Tibial artery (tissue), 4 donors: ENCODE results near the gene LCLAT1.

Source experiments
- DNase-seq, 2 donors: peaks; one replicate each; pipeline ENCODE4 v3.0.0-alpha.2; 2019
- H3K27ac ChIP-seq, 2 donors: fragments of 200-600 bp; sonication (generic) in 1 of 2; 1 replicate in 1 of 2; 2 replicates in 1 of 2; pipeline ENCODE4 v1.5.1; 2018 to 2019; ENCODE audit warnings: mild to moderate bottlenecking in 1 of 2
- H3K27me3 ChIP-seq, 2 donors: fragments of 200-600 bp; sonication (generic) in 1 of 2; one replicate each; pipeline versions ENCODE4 v1.5.1 to v1.6.0; 2016 to 2019
- H3K36me3 ChIP-seq, 3 donors: fragments of 200-600 bp; sonication (generic) in 2 of 3; one replicate each; pipeline ENCODE4 v1.5.1; 2016 to 2019; ENCODE audit warnings: mild to moderate bottlenecking in 2 of 3
- H3K4me1 ChIP-seq, 4 donors: fragments of 200-600 bp; sonication (generic) in 2 of 4; 1 replicate in 3 of 4; 2 replicates in 1 of 4; pipeline ENCODE4 v1.5.1; 2016 to 2019
- H3K4me3 ChIP-seq, 2 donors: fragments of 200-600 bp; sonication (generic) in 1 of 2; 1 replicate in 1 of 2; 2 replicates in 1 of 2; pipeline ENCODE4 v1.5.1; 2018 to 2019; ENCODE audit warnings: mild to moderate bottlenecking in 2 of 2
- H3K9me3 ChIP-seq, 3 donors: fragments of 200-600 bp; sonication (generic) in 1 of 3; one replicate each; pipeline ENCODE4 v1.5.1; 2016 to 2019
- CTCF ChIP-seq, 2 experiments: fragments of 200-600 bp in 1 of 2; fragments of 450-650 bp in 1 of 2; IDR thresholded peaks; one replicate each; pipeline ENCODE4 v1.5.1; 2017 to 2019; ENCODE audit warnings: antibody characterized with exemption in 2 of 2, mild to moderate bottlenecking in 1 of 2, moderate library complexity in 1 of 2
- intact Hi-C: fragments of 100-400 bp; cut with DNase I; formaldehyde crosslinking; loops from one replicate; pipeline ENCODE4 v1.15.0; 2023; ENCODE audit warnings: low total_unique reads

LCLAT1 gene

GRCh38 chr2:30681022-30681421 is 234.0 kb downstream of the LCLAT1 start:
- Histone ChIP-seq H3K36me3 (no peaks in the 10 kb centered on the region), H3K4me3 (no peak overlapping the region), H3K9me3 (no peaks in the 10 kb centered on the region), H3K4me1 (peaks cover 0 to 5% (median 2%) of the 10 kb centered on the region in 4 donors), H3K27ac (no peak overlapping the region), H3K27me3 (no peaks in the 10 kb centered on the region)
- no peak for TF ChIP-seq CTCF (IDR thresholded peaks at IDR 0.05)
- DNase-seq: no peak
- intact Hi-C loops: loop anchor here (10.0 kb wide), 1 partner anchor 176 kb away; no protein-coding TSS in a partner anchor

- Histone ChIP-seq H3K9me3 (no peaks in the 10 kb centered on the region), H3K36me3 (no peaks in the 10 kb centered on the region), H3K27ac (no peak overlapping the region), H3K4me1 (peaks cover 0 to 25% (median 16%) of the 10 kb centered on the region in 4 donors), H3K4me3 (no peak overlapping the region), H3K27me3 (no peaks in the 10 kb centered on the region)
- no peak for DNase-seq
- intact Hi-C loops: loop anchor here (10.0 kb wide), 1 partner anchor 179 kb away; no protein-coding TSS in a partner anchor
- no peak for TF ChIP-seq CTCF (IDR thresholded peaks at IDR 0.05)
These were observed 236.3 kb downstream of the LCLAT1 start for GRCh38 chr2:30683236-30683956.

GRCh38 chr2:30684026-30684425 is 237.0 kb downstream of the LCLAT1 start:
- H3K4me3 ChIP-seq: no peak overlapping the region
- intact Hi-C loops: loop anchor here (10.0 kb wide), 1 partner anchor 179 kb away; no protein-coding TSS in a partner anchor
- no peaks in the 10 kb centered on the region for H3K36me3 ChIP-seq
- TF ChIP-seq CTCF (IDR thresholded peaks at IDR 0.05): no peak
- no peak for DNase-seq
- H3K27ac ChIP-seq: no peak overlapping the region
- H3K4me1 ChIP-seq: peaks cover 0 to 31% (median 22%) of the 10 kb centered on the region in 4 donors
- no peaks in the 10 kb centered on the region for H3K27me3 ChIP-seq
- H3K9me3 ChIP-seq: no peaks in the 10 kb centered on the region

GRCh38 chr2:30684516-30684915 is 237.5 kb downstream of the LCLAT1 start:
- Histone ChIP-seq H3K27ac (no peak overlapping the region), H3K4me1 (peaks cover 0 to 36% (median 27%) of the 10 kb centered on the region in 4 donors), H3K27me3 (no peaks in the 10 kb centered on the region), H3K36me3 (no peaks in the 10 kb centered on the region), H3K4me3 (no peak overlapping the region), H3K9me3 (no peaks in the 10 kb centered on the region)
- intact Hi-C loops: loop anchor here (10.0 kb wide), 1 partner anchor 180 kb away; no protein-coding TSS in a partner anchor
- TF ChIP-seq CTCF (IDR thresholded peaks at IDR 0.05): no peak
- DNase-seq: no peak

GRCh38 chr2:30684996-30685395 is 237.9 kb downstream of the LCLAT1 start:
- H3K27me3 ChIP-seq: no peaks in the 10 kb centered on the region
- intact Hi-C loops: loop anchor here (10.0 kb wide), 1 partner anchor 180 kb away; no protein-coding TSS in a partner anchor
- H3K4me1 ChIP-seq: peaks cover 0 to 41% (median 32%) of the 10 kb centered on the region in 4 donors
- H3K9me3 ChIP-seq: no peaks in the 10 kb centered on the region
- H3K36me3 ChIP-seq: no peaks in the 10 kb centered on the region
- TF ChIP-seq CTCF (IDR thresholded peaks at IDR 0.05): no peak
- H3K27ac ChIP-seq: no peak overlapping the region
- H3K4me3 ChIP-seq: no peak overlapping the region
- no peak for DNase-seq
